Activated CD4-positive, alpha-beta T cell treated with anti-CD3 and anti-CD28 coated beads, Interleukin-10, Interleukin-2, amounts not matched to agents 100 ng/mL and 50 ng/mL, durations not matched to agents 16 hours and 8 hours (primary cell): ENCODE data around the gene ZBTB20.
A peak's percentile ranks its signal among the peaks of the same experiment; 100 is the strongest.

ENCODE experiments used
- DNase-seq: peaks from one replicate; pipeline ENCODE4 v3.0.0-alpha.2; 2020

The ZBTB20 gene

GRCh38 chr3:114392831-114393230 lies 754.3 kb downstream of the ZBTB20 start:
- no peak for DNase-seq

DNA sequence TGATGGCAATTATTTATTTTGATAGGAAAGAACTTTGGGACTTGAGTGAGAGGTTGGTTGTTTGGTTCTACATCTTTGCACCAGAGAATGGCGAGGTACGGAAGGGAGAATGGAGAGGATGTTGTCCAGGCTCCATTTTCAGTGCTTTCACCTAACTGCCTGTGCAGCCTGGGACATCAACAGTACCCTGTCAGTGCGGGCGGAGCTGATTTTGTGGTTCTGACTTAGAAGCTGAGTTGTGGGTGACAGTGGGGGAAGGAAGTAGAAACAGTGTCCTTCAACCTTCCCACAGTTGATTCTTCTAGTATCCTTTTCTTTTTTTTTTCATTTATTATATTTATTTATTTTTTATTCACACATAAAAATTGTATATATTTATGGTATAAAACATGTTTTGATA lies 757.9 kb downstream of the ZBTB20 start:
- DNase-seq, result no peak

DNA sequence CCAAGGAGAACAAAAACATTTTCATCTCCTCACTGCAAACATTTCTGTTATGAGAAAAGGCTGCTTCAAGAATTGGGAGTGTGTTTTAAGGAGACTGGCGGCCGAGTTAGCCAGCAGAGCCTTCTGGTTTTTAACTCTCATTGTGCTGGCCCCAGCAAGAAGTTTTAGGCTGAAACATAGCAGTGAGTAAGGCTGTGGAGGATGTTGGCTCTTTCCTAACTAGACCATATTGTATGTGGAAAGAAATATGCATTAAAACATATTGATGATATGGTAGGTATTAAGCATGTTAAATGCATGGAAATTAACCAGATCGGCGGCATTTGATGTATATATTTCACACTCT lies 762.6 kb downstream of the ZBTB20 start:
- no peak for DNase-seq

GRCh38 chr3:114383875-114384557 lies 763.1 kb downstream of the ZBTB20 start:
- peak; percentile 79 for DNase-seq

DNA sequence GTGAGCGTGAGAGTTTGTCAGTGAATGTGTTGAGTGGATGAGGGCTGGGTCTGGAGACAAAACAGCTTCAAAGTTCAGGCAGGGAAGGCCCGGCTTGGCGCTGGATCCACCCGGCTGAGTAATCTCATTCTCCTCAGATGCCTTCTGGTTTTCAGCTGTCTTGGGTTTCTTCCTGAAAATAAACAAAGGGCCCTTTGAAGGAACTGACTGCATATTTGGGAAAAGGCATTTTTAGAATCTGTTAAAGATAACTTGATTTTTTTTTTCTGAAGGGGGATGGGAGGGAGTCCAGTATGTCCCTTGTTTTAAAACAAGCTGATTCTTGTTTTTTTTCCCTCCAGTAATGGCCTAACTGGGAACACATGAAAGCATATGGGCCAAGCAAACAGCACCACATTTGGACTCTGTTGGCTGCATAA lies 766.8 kb downstream of the ZBTB20 start:
- DNase-seq, result no peak

GRCh38 chr3:114379266-114379665 lies 767.8 kb downstream of the ZBTB20 start:
- no peak for DNase-seq

DNA sequence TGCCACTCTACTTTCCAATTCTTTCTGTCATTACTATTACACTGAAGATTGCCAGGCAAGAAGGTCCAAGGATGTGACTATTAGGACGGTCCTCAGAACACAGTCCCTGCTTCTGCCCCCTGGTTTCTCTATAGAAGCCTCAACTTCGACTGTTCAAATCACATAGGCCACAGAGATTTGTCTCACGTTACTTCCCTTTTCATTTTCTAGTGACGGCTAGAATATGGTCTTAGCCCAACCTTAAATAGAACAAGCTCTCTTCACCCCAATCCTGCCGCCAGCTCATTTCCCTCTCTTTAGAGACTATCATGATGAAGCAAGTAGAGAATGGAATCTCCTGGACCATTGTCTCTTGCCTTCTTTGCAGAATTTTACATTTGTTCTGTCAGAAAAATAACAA lies 768.3 kb downstream of the ZBTB20 start:
- DNase-seq, result no peak

DNA sequence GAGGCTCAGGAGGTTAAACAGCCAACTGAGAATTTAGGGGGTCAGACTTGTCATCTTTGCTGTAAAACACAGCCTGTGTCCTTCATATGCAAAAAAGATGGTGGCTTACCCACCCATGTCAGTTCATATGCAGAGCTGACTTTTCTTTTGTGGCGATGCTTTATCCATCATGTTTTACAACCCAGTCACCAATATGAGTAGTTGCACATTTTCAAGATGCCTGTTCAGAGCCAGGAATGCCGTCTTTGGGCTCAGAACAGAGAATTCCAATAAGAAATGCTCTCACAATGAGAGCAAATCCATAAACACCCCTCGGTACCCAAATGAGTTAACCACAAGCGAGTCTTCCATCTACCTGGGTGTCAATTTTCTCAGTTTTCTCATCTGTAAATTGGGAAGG lies 769.7 kb downstream of the ZBTB20 start:
- no peak for DNase-seq

DNA sequence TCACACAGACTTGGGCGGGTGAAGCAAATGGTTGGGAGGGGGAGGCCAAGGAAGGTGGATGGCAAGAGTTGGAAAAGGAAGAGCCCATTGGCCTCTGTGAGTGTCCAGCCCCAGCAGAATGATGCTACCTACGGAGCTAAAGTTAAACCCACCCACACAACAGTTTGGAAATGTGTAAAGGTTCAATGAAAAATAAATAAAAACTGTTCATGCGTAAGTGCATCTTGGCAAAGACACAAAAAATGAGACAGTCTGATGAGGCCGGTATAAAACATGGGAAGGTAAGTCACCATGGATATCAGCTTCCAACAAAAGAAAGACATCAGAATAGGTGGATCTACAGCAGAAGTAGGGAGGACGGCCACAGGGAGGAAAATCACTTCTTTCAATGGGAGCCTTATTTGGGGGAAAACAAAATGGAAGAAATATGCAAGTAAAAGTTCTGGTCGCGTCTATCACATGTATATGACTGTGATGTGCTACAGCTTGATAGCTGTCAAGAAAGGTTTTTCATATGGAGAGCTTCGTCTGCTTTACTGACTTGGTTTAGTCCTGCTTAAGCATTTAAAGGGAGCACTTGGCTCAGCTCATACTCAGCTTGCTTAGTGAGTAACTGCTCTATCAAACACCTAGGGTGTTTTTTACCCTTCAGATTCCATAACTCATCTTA lies 770.4 kb downstream of the ZBTB20 start:
- DNase-seq, result no peak

DNA sequence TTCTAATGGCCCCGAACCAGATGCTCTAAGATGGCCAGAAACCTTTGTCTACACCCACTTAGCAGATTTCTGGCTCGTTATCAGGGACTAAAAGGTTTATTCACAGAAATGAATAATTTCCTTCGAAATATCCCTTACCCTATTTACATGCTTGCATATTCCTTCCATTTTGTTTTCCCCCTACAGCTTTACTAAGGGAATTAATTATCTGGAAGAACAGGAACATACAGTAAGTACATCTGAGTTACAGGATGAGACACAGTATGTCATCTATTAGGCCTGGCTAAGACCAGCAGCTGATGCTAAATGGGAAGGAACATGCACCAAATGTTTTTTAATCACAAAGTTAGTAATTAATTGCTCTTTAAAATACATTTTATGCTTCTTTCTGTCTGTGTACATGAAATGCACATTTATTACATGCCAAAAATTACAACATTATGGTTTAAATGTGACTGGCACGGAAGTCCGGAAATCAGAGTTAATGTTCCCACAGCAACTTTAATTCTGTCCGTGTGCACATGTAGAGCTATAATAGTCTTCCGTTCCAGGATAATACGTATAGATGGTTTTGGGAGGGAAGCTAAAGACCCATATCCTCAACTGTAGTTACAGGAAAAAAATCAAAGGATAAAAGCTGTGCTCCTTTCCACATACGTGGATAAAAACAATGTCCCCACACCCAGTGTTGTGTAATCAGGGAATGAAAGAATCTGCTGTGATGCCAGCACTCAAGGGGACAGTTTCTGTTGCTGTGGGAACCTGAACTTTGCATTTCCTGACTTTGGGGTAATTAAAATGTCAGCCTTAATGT lies 771.3 kb downstream of the ZBTB20 start:
- no peak for DNase-seq

DNA sequence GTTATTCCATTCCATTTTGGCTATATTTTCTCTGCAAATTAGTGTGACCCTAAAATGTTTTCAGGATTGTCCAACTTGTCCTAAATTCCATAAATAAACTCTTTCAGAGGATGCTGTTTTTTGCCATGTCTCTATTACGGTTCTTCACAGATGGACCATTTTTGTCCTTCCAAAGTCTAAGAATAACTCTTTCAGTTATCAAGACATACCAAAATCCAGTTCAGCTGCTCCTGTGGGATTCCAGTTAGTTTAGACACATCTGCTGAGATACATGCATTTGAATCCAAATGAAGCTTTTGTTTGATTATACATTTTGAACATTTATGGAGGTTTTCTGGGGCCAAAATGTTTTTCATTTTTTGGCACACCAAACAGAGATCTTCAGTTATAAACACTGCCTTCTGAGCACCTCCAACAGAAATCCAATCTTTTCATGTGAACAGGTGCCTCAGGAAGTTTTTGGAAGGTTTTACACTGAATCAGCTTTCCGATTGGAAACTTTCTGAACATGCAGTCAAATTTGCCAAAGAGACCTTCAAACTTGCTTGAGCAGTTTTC lies 772.6 kb downstream of the ZBTB20 start:
- DNase-seq, result no peak

DNA sequence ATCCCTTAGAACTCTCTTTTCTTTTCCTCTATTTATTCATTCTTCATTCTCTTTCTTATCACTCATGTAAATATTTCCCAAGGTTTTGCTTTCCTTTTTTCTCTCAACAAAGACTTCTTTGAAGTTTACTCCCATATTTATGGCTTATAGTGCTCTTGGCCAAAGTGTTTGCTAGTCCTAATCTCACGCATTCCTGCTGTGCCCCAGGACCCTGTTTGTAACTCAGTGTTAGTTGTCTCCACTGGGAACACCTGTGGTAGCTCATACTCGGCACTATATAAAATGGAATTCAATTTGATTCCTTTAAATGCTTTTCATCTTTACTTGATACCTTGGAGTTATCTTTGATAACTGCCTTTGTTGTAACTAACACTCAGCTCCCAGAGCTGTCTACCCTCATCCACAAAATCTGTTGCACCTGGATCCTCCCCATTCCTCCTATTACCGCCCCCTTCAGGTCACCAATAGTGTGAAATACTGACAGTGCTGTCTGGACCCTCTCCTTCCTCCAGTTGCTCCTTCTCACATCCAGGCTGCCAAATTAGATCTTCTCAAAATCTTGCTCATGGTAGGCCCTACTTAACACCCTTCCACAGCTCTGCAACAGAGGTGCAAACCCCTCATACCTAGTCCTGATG lies 776.4 kb downstream of the ZBTB20 start:
- no peak for DNase-seq

- no peak for DNase-seq
Measured at GRCh38 chr3:114365909-114366308, 781.2 kb downstream of the ZBTB20 start.

GRCh38 chr3:114364806-114365654 lies 782.1 kb downstream of the ZBTB20 start:
- no peak for DNase-seq

DNA sequence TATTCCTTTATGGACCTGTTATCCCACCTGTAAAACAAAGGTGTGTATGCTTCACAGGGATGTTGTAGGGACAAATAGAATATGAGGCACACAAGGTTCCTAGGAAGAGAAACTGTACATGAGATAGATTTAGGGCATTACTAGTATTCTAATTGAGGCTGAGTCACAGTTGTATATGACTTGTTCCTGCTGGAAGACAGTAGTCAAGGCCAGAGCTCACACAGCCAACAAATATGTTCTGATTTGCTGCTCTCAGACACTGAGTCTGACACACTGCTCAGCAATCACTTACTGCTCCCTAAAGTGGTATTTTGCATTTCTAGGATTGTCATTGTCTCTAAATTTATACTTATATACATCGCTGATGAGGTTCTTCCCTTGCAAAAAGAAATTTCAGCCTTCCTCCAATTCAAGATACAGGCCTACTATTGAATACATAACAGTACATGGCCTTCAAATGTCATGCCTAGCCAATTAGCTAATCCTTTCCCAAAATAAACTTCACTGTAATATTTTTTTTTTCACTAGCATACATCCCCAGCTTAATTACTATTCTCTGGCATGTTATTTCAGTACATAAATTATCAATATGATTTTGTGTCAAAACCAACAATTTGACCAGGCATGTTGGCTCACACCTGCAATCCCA lies 783.4 kb downstream of the ZBTB20 start:
- DNase-seq, result no peak

DNA sequence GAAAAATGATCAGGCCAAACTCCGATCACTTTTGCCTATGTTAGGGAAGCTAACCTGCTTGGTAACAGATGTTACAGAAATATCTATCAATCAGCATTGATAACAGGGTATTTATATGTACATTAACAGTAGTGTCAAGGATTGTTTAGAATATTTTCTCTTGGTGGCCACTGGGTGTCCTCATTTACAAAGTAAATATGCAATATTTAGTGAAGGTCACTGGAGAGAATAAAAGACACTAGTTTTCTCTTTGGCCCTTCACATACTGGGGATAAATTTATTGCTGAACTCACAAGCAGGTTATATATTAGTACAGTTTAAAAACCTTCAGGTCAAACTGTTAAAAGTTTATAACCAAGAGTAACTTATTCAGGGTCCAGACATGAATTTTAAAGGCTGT lies 784.3 kb downstream of the ZBTB20 start:
- DNase-seq, result peak; percentile 20

GRCh38 chr3:114361391-114361790 lies 785.7 kb downstream of the ZBTB20 start:
- DNase-seq, result no peak

GRCh38 chr3:114356525-114356924 lies 790.6 kb downstream of the ZBTB20 start:
- DNase-seq, result no peak

GRCh38 chr3:114356066-114356465 lies 791.0 kb downstream of the ZBTB20 start:
- no peak for DNase-seq

- DNase-seq, result no peak
Measured at GRCh38 chr3:114355653-114356052, 791.4 kb downstream of the ZBTB20 start.

GRCh38 chr3:114351822-114352145 lies 795.3 kb downstream of the ZBTB20 start:
- DNase-seq, result no peak
